ENCODE data around the gene TMEM115.

The TMEM115 gene

GRCh38 chr3:50350527-50351322, 8.6 kb downstream of the TMEM115 start, which contains the start of the genes CYB561D2 and NPRL2:
CYB561D2 (plus strand) TSS chr3:50350862; CDS start chr3:50351434, 572 bp downstream.
NPRL2 (minus strand) TSS chr3:50350775; CDS start chr3:50350652, 123 bp downstream.
- Histone ChIP-seq H3K4me3 (ENCODE audit: low read depth, low read length) (peak within 1 kb of the TSS; percentile 91), H3K27ac (ENCODE audit: low read depth, low read length) (peak within 1 kb of the TSS; percentile 75), H3K4me1 (ENCODE audit: control insufficient read depth, insufficient read depth, low read length) (peaks cover 6% of the 10 kb centered on the region), H3K9me3 (ENCODE audit: control insufficient read depth, insufficient read depth, low read length) (no peaks in the 10 kb centered on the region), H3K27me3 (ENCODE audit: control insufficient read depth, insufficient read depth, low read length) (peaks cover 5% of the 10 kb centered on the region; the same call in 1 of the 2 replicates), H3K36me3 (ENCODE audit: control insufficient read depth, insufficient read depth, low read length) (peaks cover 45% of the 10 kb centered on the region), H3K9ac (ENCODE audit: low read depth, low read length) (peak within 1 kb of the TSS; percentile 68)

- peaks cover 8% of the 10 kb centered on the region for H3K27me3 ChIP-seq (ENCODE audit: control insufficient read depth, insufficient read depth, low read length)
- H3K36me3 ChIP-seq (ENCODE audit: control insufficient read depth, insufficient read depth, low read length): peaks cover 40% of the 10 kb centered on the region
- peak overlapping the region; percentile 91 for H3K4me3 ChIP-seq (ENCODE audit: low read depth, low read length)
- H3K9ac ChIP-seq (ENCODE audit: low read depth, low read length): peak overlapping the region; percentile 68; the same call in 1 of the 2 replicates
- H3K9me3 ChIP-seq (ENCODE audit: control insufficient read depth, insufficient read depth, low read length): no peaks in the 10 kb centered on the region
- peaks cover 6% of the 10 kb centered on the region for H3K4me1 ChIP-seq (ENCODE audit: control insufficient read depth, insufficient read depth, low read length)
- H3K27ac ChIP-seq (ENCODE audit: low read depth, low read length): no peak overlapping the region
Observed at GRCh38 chr3:50350213-50350526, 9.2 kb downstream of the TMEM115 start.

- H3K4me1 ChIP-seq (ENCODE audit: control insufficient read depth, insufficient read depth, low read length): peaks cover 6% of the 10 kb centered on the region
- H3K36me3 ChIP-seq (ENCODE audit: control insufficient read depth, insufficient read depth, low read length): peaks cover 17% of the 10 kb centered on the region
- H3K27me3 ChIP-seq (ENCODE audit: control insufficient read depth, insufficient read depth, low read length): peaks cover 34% of the 10 kb centered on the region
- no peaks in the 10 kb centered on the region for H3K9me3 ChIP-seq (ENCODE audit: control insufficient read depth, insufficient read depth, low read length)
- H3K9ac ChIP-seq (ENCODE audit: low read depth, low read length): no peak overlapping the region
- no peak overlapping the region for H3K4me3 ChIP-seq (ENCODE audit: low read depth, low read length)
- no peak overlapping the region for H3K27ac ChIP-seq (ENCODE audit: low read depth, low read length)
Observed at GRCh38 chr3:50347187-50347813, 12.0 kb downstream of the TMEM115 start.

- peaks cover 4% of the 10 kb centered on the region; the same call in 1 of the 2 replicates for H3K4me1 ChIP-seq (ENCODE audit: control insufficient read depth, insufficient read depth, low read length)
- peaks cover 17% of the 10 kb centered on the region for H3K36me3 ChIP-seq (ENCODE audit: control insufficient read depth, insufficient read depth, low read length)
- peak within 1 kb of the TSS; percentile 65 for H3K4me3 ChIP-seq (ENCODE audit: low read depth, low read length)
- peaks cover 49% of the 10 kb centered on the region for H3K27me3 ChIP-seq (ENCODE audit: control insufficient read depth, insufficient read depth, low read length)
- no peaks in the 10 kb centered on the region for H3K9me3 ChIP-seq (ENCODE audit: control insufficient read depth, insufficient read depth, low read length)
- no peak within 1 kb of the TSS for H3K9ac ChIP-seq (ENCODE audit: low read depth, low read length)
- no peak within 1 kb of the TSS for H3K27ac ChIP-seq (ENCODE audit: low read depth, low read length)
Observed at GRCh38 chr3:50345586-50346234, 13.6 kb downstream of the TMEM115 start, which contains the start of gene ZMYND10. ZMYND10 (minus strand) TSS chr3:50345732; CDS start chr3:50345579, 153 bp downstream.

GRCh38 chr3:50345008-50345407, 14.3 kb downstream of the TMEM115 start:
- Histone ChIP-seq H3K9ac (ENCODE audit: low read depth, low read length) (no peak overlapping the region), H3K4me3 (ENCODE audit: low read depth, low read length) (peak overlapping the region; percentile 65; the same call in 1 of the 2 replicates)

GRCh38 chr3:50342813-50343633, 16.3 kb downstream of the TMEM115 start:
- H3K27ac ChIP-seq (ENCODE audit: low read depth, low read length): no peak overlapping the region
- H3K9ac ChIP-seq (ENCODE audit: low read depth, low read length): no peak overlapping the region
- peaks cover 72% of the 10 kb centered on the region for H3K27me3 ChIP-seq (ENCODE audit: control insufficient read depth, insufficient read depth, low read length)
- no peaks in the 10 kb centered on the region for H3K4me1 ChIP-seq (ENCODE audit: control insufficient read depth, insufficient read depth, low read length)
- no peak overlapping the region for H3K4me3 ChIP-seq (ENCODE audit: low read depth, low read length)
- no peaks in the 10 kb centered on the region for H3K9me3 ChIP-seq (ENCODE audit: control insufficient read depth, insufficient read depth, low read length)
- H3K36me3 ChIP-seq (ENCODE audit: control insufficient read depth, insufficient read depth, low read length): peaks cover 7% of the 10 kb centered on the region

More at GRCh38 chr3:50345008-50345407, 14.3 kb downstream of the TMEM115 start:
- H3K27ac ChIP-seq (ENCODE audit: low read depth, low read length): no peak overlapping the region
- H3K36me3 ChIP-seq (ENCODE audit: control insufficient read depth, insufficient read depth, low read length): peaks cover 17% of the 10 kb centered on the region
- peaks cover 56% of the 10 kb centered on the region for H3K27me3 ChIP-seq (ENCODE audit: control insufficient read depth, insufficient read depth, low read length)
- H3K4me1 ChIP-seq (ENCODE audit: control insufficient read depth, insufficient read depth, low read length): 0 out of 2 replicates have a peak, but pooled peaks cover under 1% of the 10 kb centered on the region
- H3K9me3 ChIP-seq (ENCODE audit: control insufficient read depth, insufficient read depth, low read length): no peaks in the 10 kb centered on the region

GRCh38 chr3:50341996-50342650, 17.2 kb downstream of the TMEM115 start:
- no peaks in the 10 kb centered on the region for H3K4me1 ChIP-seq (ENCODE audit: control insufficient read depth, insufficient read depth, low read length)
- no peak overlapping the region for H3K27ac ChIP-seq (ENCODE audit: low read depth, low read length)
- H3K36me3 ChIP-seq (ENCODE audit: control insufficient read depth, insufficient read depth, low read length): no peaks in the 10 kb centered on the region
- H3K27me3 ChIP-seq (ENCODE audit: control insufficient read depth, insufficient read depth, low read length): peaks cover 72% of the 10 kb centered on the region
- H3K4me3 ChIP-seq (ENCODE audit: low read depth, low read length): no peak overlapping the region
- no peaks in the 10 kb centered on the region for H3K9me3 ChIP-seq (ENCODE audit: control insufficient read depth, insufficient read depth, low read length)
- H3K9ac ChIP-seq (ENCODE audit: low read depth, low read length): no peak overlapping the region

GRCh38 chr3:50341537-50341936, 17.8 kb downstream of the TMEM115 start:
- H3K9ac ChIP-seq (ENCODE audit: low read depth, low read length): no peak overlapping the region
- no peak overlapping the region; the same call in 1 of the 2 replicates for H3K4me3 ChIP-seq (ENCODE audit: low read depth, low read length)
- no peaks in the 10 kb centered on the region for H3K4me1 ChIP-seq (ENCODE audit: control insufficient read depth, insufficient read depth, low read length)
- H3K27ac ChIP-seq (ENCODE audit: low read depth, low read length): no peak overlapping the region
- H3K9me3 ChIP-seq (ENCODE audit: control insufficient read depth, insufficient read depth, low read length): no peaks in the 10 kb centered on the region
- H3K36me3 ChIP-seq (ENCODE audit: control insufficient read depth, insufficient read depth, low read length): no peaks in the 10 kb centered on the region
- H3K27me3 ChIP-seq (ENCODE audit: control insufficient read depth, insufficient read depth, low read length): peaks cover 70% of the 10 kb centered on the region

- Histone ChIP-seq H3K9me3 (ENCODE audit: control insufficient read depth, insufficient read depth, low read length) (no peaks in the 10 kb centered on the region), H3K4me1 (ENCODE audit: control insufficient read depth, insufficient read depth, low read length) (no peaks in the 10 kb centered on the region), H3K27me3 (ENCODE audit: control insufficient read depth, insufficient read depth, low read length) (peaks cover 67% of the 10 kb centered on the region), H3K9ac (ENCODE audit: low read depth, low read length) (no peak within 1 kb of the TSS), H3K27ac (ENCODE audit: low read depth, low read length) (no peak within 1 kb of the TSS), H3K36me3 (ENCODE audit: control insufficient read depth, insufficient read depth, low read length) (no peaks in the 10 kb centered on the region), H3K4me3 (ENCODE audit: low read depth, low read length) (peak within 1 kb of the TSS; percentile 53)
Observed at GRCh38 chr3:50340448-50341329, 18.6 kb downstream of the TMEM115 start, which contains the start of gene RASSF1. RASSF1 (minus strand) TSS chr3:50340836; CDS start chr3:50340805, 31 bp downstream.

Measured in HUES48 (cell line).